ENCODE results near the gene KCNA3.
"Not testable (repeated sequence)": the region's sequence is repeated elsewhere in the genome, so short reads cannot be mapped to it uniquely, and the experiment has no call there.

The KCNA3 gene

GRCh38 chr1:110676970-110677369, 2.2 kb upstream of the KCNA3 start:
- no peak for DNase-seq

GRCh38 chr1:110675060-110675791, 486 bp upstream of the KCNA3 start:
- no peak for DNase-seq

GRCh38 chr1:110673805-110674336, 869 bp downstream of the KCNA3 start:
- DNase-seq = no peak

- no peak for DNase-seq
Measured at GRCh38 chr1:110673197-110673701, 1.5 kb downstream of the KCNA3 start.

GRCh38 chr1:110672753-110673108, 2.0 kb downstream of the KCNA3 start:
- DNase-seq = no peak

GRCh38 chr1:110672001-110672752, 2.6 kb downstream of the KCNA3 start:
- DNase-seq = no peak

GRCh38 chr1:110671361-110671760, 3.4 kb downstream of the KCNA3 start:
- no peak for DNase-seq

- DNase-seq = no peak
Measured at GRCh38 chr1:110668549-110668948, 6.2 kb downstream of the KCNA3 start.

GRCh38 chr1:110667776-110668175, 7.0 kb downstream of the KCNA3 start:
- DNase-seq = no peak

GRCh38 chr1:110663241-110663640, 11.5 kb downstream of the KCNA3 start:
- DNase-seq = no peak

- not testable (repeated sequence) for DNase-seq
Measured at GRCh38 chr1:110659559-110659958, 15.2 kb downstream of the KCNA3 start.

- no peak for DNase-seq
Measured at GRCh38 chr1:110657351-110657750, 17.4 kb downstream of the KCNA3 start.

GRCh38 chr1:110650609-110651008, 24.1 kb downstream of the KCNA3 start:
- no peak for DNase-seq

GRCh38 chr1:110648417-110648816, 26.3 kb downstream of the KCNA3 start:
- DNase-seq = no peak

GRCh38 chr1:110647254-110647891, 27.4 kb downstream of the KCNA3 start:
- peak; percentile 77 for DNase-seq

GRCh38 chr1:110645821-110646735, 28.7 kb downstream of the KCNA3 start:
- no peak for DNase-seq

- no peak for DNase-seq
Measured at GRCh38 chr1:110645211-110645610, 29.5 kb downstream of the KCNA3 start.

- no peak for DNase-seq
Measured at GRCh38 chr1:110643879-110644472, 30.8 kb downstream of the KCNA3 start.

- DNase-seq = no peak
Measured at GRCh38 chr1:110639724-110640386, 34.9 kb downstream of the KCNA3 start.

- DNase-seq = no peak
Measured at GRCh38 chr1:110638556-110638955, 36.2 kb downstream of the KCNA3 start.

GRCh38 chr1:110638058-110638457, 36.7 kb downstream of the KCNA3 start:
- no peak for DNase-seq

Measured in GF-D8 (cell line).